H9 (cell line): Measurements from ENCODE around the gene CEBPZ. TPM values are rescaled to one million over a fixed set of nuclear protein-coding genes. Genes with fewer than 3 reads are reported as not detected.

Experiments used
- DNase-seq: peaks from one replicate; pipeline ENCODE4 v3.0.0-alpha.2; 2017
- H2AFZ ChIP-seq: one replicate; pipeline ENCODE4 v1.6.1; 2013; ENCODE audit warnings: mild to moderate bottlenecking, low read length, control low read depth, moderate library complexity
- H2AK5ac ChIP-seq: 2 replicates; pipeline ENCODE4 v1.6.1; 2013; ENCODE audit warnings: low read length, control low read depth, mixed read lengths; ENCODE audit not compliant: insufficient read length
- H2BK120ac ChIP-seq: one replicate; pipeline ENCODE4 v1.6.1; 2013; ENCODE audit warnings: low read depth, mild to moderate bottlenecking, low read length, control low read depth, inconsistent platforms; ENCODE audit not compliant: poor library complexity, severe bottlenecking
- H2BK12ac ChIP-seq: 2 replicates; pipeline ENCODE4 v1.6.1; 2013; ENCODE audit warnings: low read length, control low read depth, mixed read lengths, low read depth; ENCODE audit not compliant: insufficient read length
- H2BK15ac ChIP-seq: 2 replicates; pipeline ENCODE4 v1.6.1; 2013; ENCODE audit warnings: low read depth, low read length, control low read depth
- H2BK20ac ChIP-seq: one replicate; pipeline ENCODE4 v1.6.1; 2013; ENCODE audit warnings: low read depth, mild to moderate bottlenecking, low read length, control low read depth, inconsistent platforms; ENCODE audit not compliant: poor library complexity, severe bottlenecking
- H2BK5ac ChIP-seq: 2 replicates; pipeline ENCODE4 v1.6.1; 2013; ENCODE audit warnings: low read length, control low read depth, mixed read lengths; ENCODE audit not compliant: insufficient read length
- H3K14ac ChIP-seq: 2 replicates; pipeline ENCODE4 v1.6.1; 2013; ENCODE audit warnings: low read length, control low read depth; ENCODE audit not compliant: insufficient read depth
- H3K18ac ChIP-seq: 2 replicates; pipeline ENCODE4 v1.6.1; 2013; ENCODE audit warnings: low read depth, mild to moderate bottlenecking, mixed read lengths, low read length, control low read depth; ENCODE audit not compliant: insufficient read length
- H3K23ac ChIP-seq: 2 replicates; pipeline ENCODE4 v1.6.1; 2013; ENCODE audit warnings: low read length, control low read depth, mixed read lengths, low read depth; ENCODE audit not compliant: insufficient read length
- H3K23me2 ChIP-seq: 2 replicates; pipeline ENCODE4 v1.6.1; 2013; ENCODE audit warnings: low read depth, mild to moderate bottlenecking, mixed read lengths, low read length, control low read depth; ENCODE audit not compliant: insufficient read length, poor library complexity, severe bottlenecking
- H3K27ac ChIP-seq: 2 replicates; pipeline ENCODE4 v1.5.1; 2013; ENCODE audit warnings: low read length, control low read depth, mixed read lengths, low read depth; ENCODE audit not compliant: insufficient read length
- H3K27me3 ChIP-seq: 2 replicates; pipeline ENCODE4 v1.6.1; 2013; ENCODE audit warnings: low read length, control low read depth, inconsistent platforms; ENCODE audit not compliant: insufficient read depth
- H3K4ac ChIP-seq: 2 replicates; pipeline ENCODE4 v1.6.1; 2013; ENCODE audit warnings: low read depth, mild to moderate bottlenecking, control low read depth, inconsistent platforms, low read length, moderate library complexity
- H3K4me1 ChIP-seq: 2 replicates; pipeline ENCODE4 v1.6.1; 2013; ENCODE audit warnings: low read length, control low read depth, inconsistent platforms; ENCODE audit not compliant: insufficient read depth
- H3K4me2 ChIP-seq: 2 replicates; pipeline ENCODE4 v1.6.1; 2013; ENCODE audit warnings: low read length, control low read depth, mixed read lengths; ENCODE audit not compliant: insufficient read length, insufficient read depth
- H3K56ac ChIP-seq: 2 replicates; pipeline ENCODE4 v1.6.1; 2013; ENCODE audit warnings: low read depth, mild to moderate bottlenecking, mixed read lengths, low read length, control low read depth; ENCODE audit not compliant: insufficient read length
- H3K79me1 ChIP-seq: 2 replicates; pipeline ENCODE4 v1.6.1; 2013; ENCODE audit warnings: low read depth, mild to moderate bottlenecking, moderate library complexity, low read length, control low read depth, inconsistent platforms; ENCODE audit not compliant: insufficient read depth, poor library complexity, severe bottlenecking
- H3K79me2 ChIP-seq: 2 replicates; pipeline ENCODE4 v1.6.1; 2013; ENCODE audit warnings: low read length, control low read depth, inconsistent platforms; ENCODE audit not compliant: insufficient read depth
- H3K9ac ChIP-seq: 2 replicates; pipeline ENCODE4 v1.6.1; 2013; ENCODE audit warnings: low read length, control low read depth, mixed read lengths; ENCODE audit not compliant: insufficient read length; ENCODE audit errors: extremely low read depth
- H3K9me3 ChIP-seq: one replicate; pipeline ENCODE4 v1.6.1; 2013; ENCODE audit warnings: low read depth, low read length, inconsistent platforms; ENCODE audit not compliant: control insufficient read depth
- H3T11ph ChIP-seq: one replicate; pipeline ENCODE4 v1.6.1; 2013; ENCODE audit warnings: mild to moderate bottlenecking, low read length, control low read depth, inconsistent platforms
- H4K20me1 ChIP-seq: one replicate; pipeline ENCODE4 v1.6.1; 2013; ENCODE audit not compliant: control insufficient read depth, insufficient read length, insufficient read depth
- H4K5ac ChIP-seq: 2 replicates; pipeline ENCODE4 v1.6.1; 2013; ENCODE audit warnings: low read depth, mild to moderate bottlenecking, mixed read lengths, low read length, control low read depth; ENCODE audit not compliant: insufficient read length
- H4K8ac ChIP-seq: replicated peaks from 2 replicates; pipeline ENCODE4 v1.6.1; 2013; ENCODE audit warnings: low read length, control low read depth, mixed read lengths, low read depth; ENCODE audit not compliant: insufficient read length
- H4K91ac ChIP-seq: 2 replicates; pipeline ENCODE4 v1.6.1; 2013; ENCODE audit warnings: low read depth, mild to moderate bottlenecking, moderate library complexity, mixed read lengths, low read length, control low read depth; ENCODE audit not compliant: insufficient read length
- H3K27ac Mint-ChIP-seq, 3 experiments: 2 replicates in 2 of 3; 3 replicates in 1 of 3; pipeline ENCODE4 v1.8.0; 2020 to 2021; ENCODE audit warnings: mixed read lengths in 3 of 3, mild to moderate bottlenecking in 1 of 3, moderate library complexity in 1 of 3
- H3K27me3 Mint-ChIP-seq: 2 replicates; pipeline ENCODE4 v1.8.0; 2021; ENCODE audit warnings: low read depth, mild to moderate bottlenecking, moderate library complexity, mixed read lengths
- H3K36me3 Mint-ChIP-seq, 3 experiments: 2 replicates in 2 of 3; 3 replicates in 1 of 3; pipeline ENCODE4 v1.8.0; 2020 to 2021; ENCODE audit warnings: low read depth in 3 of 3, mixed read lengths in 3 of 3; ENCODE audit not compliant: insufficient read depth in 1 of 3
- H3K4me1 Mint-ChIP-seq, 2 experiments: 2 replicates each; pipeline ENCODE4 v1.8.0; 2020; ENCODE audit warnings: mixed read lengths in 2 of 2
- H3K4me3 Mint-ChIP-seq, 2 experiments: 2 replicates in 1 of 2; 3 replicates in 1 of 2; pipeline ENCODE4 v1.8.0; 2020 to 2021; ENCODE audit warnings: mild to moderate bottlenecking in 2 of 2, mixed read lengths in 2 of 2, moderate library complexity in 1 of 2
- H3K9me3 Mint-ChIP-seq, 2 experiments: 2 replicates in 1 of 2; 3 replicates in 1 of 2; pipeline ENCODE4 v1.8.0; 2020; ENCODE audit warnings: mild to moderate bottlenecking in 2 of 2, mixed read lengths in 2 of 2, moderate library complexity in 1 of 2
- CTCF ChIP-seq: fragments of 200-600 bp; sonication (generic); conservative IDR thresholded peaks from 3 replicates; pipeline ENCODE4 v1.8.0; 2021; ENCODE audit warnings: antibody characterized with exemption, mild to moderate bottlenecking
- WGBS: extraction: QIAGEN DNeasy Blood & Tissue Kit; methylation state at CpG from one replicate; pipeline ENCODE4 v1.1.7; 2013; ENCODE audit warnings: missing lambda C conversion rate, low lambda C conversion rate, mixed read lengths; ENCODE audit not compliant: insufficient read length; ENCODE audit errors: extremely low coverage; 5-methylcytosine and 5-hydroxymethylcytosine counted together
- total RNA-seq: library from RNA; stranded (reverse); gene quantifications from 2 replicates; pipeline ENCODE4 v1.2.1, GENCODE V29; 2021

Gene CEBPZ
- total RNA-seq, 1 experiment from 2014 or later, result 281 TPM

- no peak overlapping the region for H4K5ac ChIP-seq
- WGBS, result no CpG with 5 or more reads among the region's 2 CpGs
- no peak overlapping the region for H3K23ac ChIP-seq
- no peaks in the 10 kb centered on the region for H3K79me1 ChIP-seq
- no peaks in the 10 kb centered on the region for H3K9me3 ChIP-seq
- no peaks in the 10 kb centered on the region for H3K27me3 ChIP-seq
- H2BK120ac ChIP-seq, result no peak overlapping the region
- no peak overlapping the region for H3K4me2 ChIP-seq
- H3T11ph ChIP-seq, result no peak overlapping the region
- H3K27ac ChIP-seq, result no peak overlapping the region
- no peak overlapping the region for H2BK20ac ChIP-seq
- H3K56ac ChIP-seq, result no peak overlapping the region
- H3K4me3 Mint-ChIP-seq, result no peak overlapping the region
- peaks cover 4 to 55% (median 34%) of the 10 kb centered on the region in 3 experiments; a peak in 5 of 7 replicates for H3K36me3 Mint-ChIP-seq
- no peak overlapping the region for H2AFZ ChIP-seq
- no peak for DNase-seq
- no peak overlapping the region for H4K91ac ChIP-seq
- H3K9me3 Mint-ChIP-seq, result no peaks in the 10 kb centered on the region
- H2AK5ac ChIP-seq, result no peak overlapping the region
- TF ChIP-seq CTCF, result no peak
- no peaks in the 10 kb centered on the region for H3K4me1 ChIP-seq
- peak overlapping the region in 2 of 3 experiments; percentile 29 to 87; a peak in 3 of 7 replicates for H3K27ac Mint-ChIP-seq
- H2BK5ac ChIP-seq, result no peak overlapping the region
- H4K8ac ChIP-seq, result no peak overlapping the region
- H2BK12ac ChIP-seq, result no peak overlapping the region
- H3K9ac ChIP-seq, result no peak overlapping the region
- no peaks in the 10 kb centered on the region for H3K23me2 ChIP-seq
- H3K4me1 Mint-ChIP-seq, result peaks cover 17 to 18% of the 10 kb centered on the region in 2 experiments
- no peaks in the 10 kb centered on the region for H3K79me2 ChIP-seq
- no peaks in the 10 kb centered on the region for H3K27me3 Mint-ChIP-seq
- H4K20me1 ChIP-seq, result no peaks in the 10 kb centered on the region
- no peak overlapping the region for H3K18ac ChIP-seq
- H3K4ac ChIP-seq, result no peak overlapping the region
- H2BK15ac ChIP-seq, result no peak overlapping the region
- H3K14ac ChIP-seq, result no peak overlapping the region
These were observed 31.1 kb upstream of the CEBPZ start for GRCh38 chr2:37262522-37262921.
